Endothelial cell (in vitro differentiated cells): ENCODE data around the gene SNN. TPM values are rescaled to one million over a fixed set of nuclear protein-coding genes. Genes with fewer than 3 reads are reported as not detected.

ENCODE experiments used
- DNase-seq: peaks from one replicate; pipeline ENCODE4 v3.0.0; 2021; ENCODE audit warnings: low spot score
- H3K27ac Mint-ChIP-seq: one replicate; pipeline ENCODE4 v1.8.0; 2021; ENCODE audit warnings: mixed read lengths, inconsistent platforms; ENCODE audit not compliant: unreplicated experiment
- H3K27me3 Mint-ChIP-seq: one replicate; pipeline ENCODE4 v1.8.0; 2021; ENCODE audit warnings: mild to moderate bottlenecking, moderate library complexity, mixed read lengths, inconsistent platforms; ENCODE audit not compliant: unreplicated experiment
- H3K36me3 Mint-ChIP-seq: one replicate; pipeline ENCODE4 v1.8.0; 2021; ENCODE audit warnings: mild to moderate bottlenecking, low read depth, mixed read lengths, inconsistent platforms; ENCODE audit not compliant: unreplicated experiment
- H3K4me1 Mint-ChIP-seq: one replicate; pipeline ENCODE4 v1.8.0; 2021; ENCODE audit warnings: mild to moderate bottlenecking, mixed read lengths, inconsistent platforms; ENCODE audit not compliant: unreplicated experiment
- H3K4me3 Mint-ChIP-seq: one replicate; pipeline ENCODE4 v1.8.0; 2021; ENCODE audit warnings: mild to moderate bottlenecking, mixed read lengths, inconsistent platforms; ENCODE audit not compliant: unreplicated experiment
- H3K9me3 Mint-ChIP-seq: one replicate; pipeline ENCODE4 v1.8.0; 2021; ENCODE audit warnings: mixed read lengths, inconsistent platforms; ENCODE audit not compliant: unreplicated experiment
- CTCF ChIP-seq: fragments of 200-600 bp; sonication (generic); IDR thresholded peaks from one replicate; pipeline ENCODE4 v1.5.0; 2021; ENCODE audit warnings: antibody characterized with exemption; ENCODE audit not compliant: unreplicated experiment
- total RNA-seq: library from RNA; stranded (reverse); fragmentation: NEBNext Ultra II Directional; extraction: Animal tissue kit (Norgen Biotek cat#: 25700); gene quantifications from one replicate; pipeline ENCODE4 v1.2.1, GENCODE V29; 2021; ENCODE audit not compliant: unreplicated experiment

SNN gene
- total RNA-seq, 1 donor from 2014 or later, result 163 TPM

- TF ChIP-seq CTCF, result no peak
- Mint-ChIP-seq H3K27me3 (peaks cover 3% of the 10 kb centered on the region), H3K4me3 (no peak overlapping the region), H3K27ac (no peak overlapping the region), H3K4me1 (no peaks in the 10 kb centered on the region), H3K36me3 (no peaks in the 10 kb centered on the region), H3K9me3 (no peaks in the 10 kb centered on the region)
- DNase-seq, result no peak
Measured at GRCh38 chr16:11621920-11622651, 46.2 kb upstream of the SNN start.

GRCh38 chr16:11624205-11624604 lies 44.0 kb upstream of the SNN start:
- no peak for TF ChIP-seq CTCF
- H3K4me3 Mint-ChIP-seq, result no peak overlapping the region
- no peaks in the 10 kb centered on the region for H3K9me3 Mint-ChIP-seq
- no peak overlapping the region for H3K27ac Mint-ChIP-seq
- no peak for DNase-seq
- H3K27me3 Mint-ChIP-seq, result peaks cover 5% of the 10 kb centered on the region
- no peaks in the 10 kb centered on the region for H3K36me3 Mint-ChIP-seq
- H3K4me1 Mint-ChIP-seq, result peaks cover 2% of the 10 kb centered on the region

DNA sequence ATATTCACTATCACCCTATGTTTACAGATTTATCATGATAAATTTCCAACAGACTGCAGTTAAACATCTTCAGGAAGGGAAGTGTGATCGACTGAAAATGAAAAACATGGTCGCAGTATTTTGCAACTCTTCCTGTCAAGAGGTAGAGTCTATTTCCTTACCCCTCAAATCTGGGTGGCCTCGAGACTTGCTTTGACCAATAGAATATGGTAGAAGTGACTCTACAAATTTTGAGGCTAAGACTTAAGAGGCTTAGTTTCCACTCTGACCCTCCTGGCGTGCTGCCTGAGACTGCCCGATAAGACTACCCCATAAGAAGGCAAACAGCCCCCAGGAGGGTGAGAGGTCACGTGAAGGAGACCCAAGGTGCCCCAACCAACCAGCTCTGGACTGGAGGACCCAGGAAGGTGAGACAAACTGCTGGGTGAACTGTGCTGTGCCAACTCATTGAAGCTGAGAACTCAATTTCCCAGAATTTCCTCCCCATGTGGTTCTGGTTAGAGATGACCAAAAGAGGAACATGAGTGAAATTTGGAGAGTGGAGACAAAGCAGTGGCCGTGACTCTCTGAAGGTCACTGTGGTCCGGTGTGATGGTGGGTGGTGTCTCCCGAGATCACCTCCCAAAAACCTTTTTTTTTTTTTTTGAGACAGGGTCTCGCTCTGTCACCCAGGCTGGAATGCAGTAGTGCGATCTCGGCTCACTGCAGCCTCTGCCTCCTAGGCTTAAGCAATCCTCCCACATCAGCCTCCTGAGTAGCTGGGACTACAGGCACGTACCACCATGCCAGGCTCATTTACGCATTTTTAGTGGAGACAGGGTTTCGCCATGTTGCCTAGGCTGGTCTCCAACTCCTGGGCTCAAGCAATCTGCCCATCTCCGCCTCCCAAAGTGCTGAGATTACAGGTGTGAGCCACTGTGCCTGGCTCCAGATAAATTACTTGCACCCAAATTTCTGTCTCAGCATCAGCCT lies 43.3 kb upstream of the SNN start:
- TF ChIP-seq CTCF, result no peak
- no peak for DNase-seq
- Mint-ChIP-seq H3K27ac (no peak overlapping the region), H3K4me1 (peaks cover 2% of the 10 kb centered on the region), H3K36me3 (no peaks in the 10 kb centered on the region), H3K27me3 (peaks cover 5% of the 10 kb centered on the region), H3K4me3 (no peak overlapping the region), H3K9me3 (no peaks in the 10 kb centered on the region)

DNA sequence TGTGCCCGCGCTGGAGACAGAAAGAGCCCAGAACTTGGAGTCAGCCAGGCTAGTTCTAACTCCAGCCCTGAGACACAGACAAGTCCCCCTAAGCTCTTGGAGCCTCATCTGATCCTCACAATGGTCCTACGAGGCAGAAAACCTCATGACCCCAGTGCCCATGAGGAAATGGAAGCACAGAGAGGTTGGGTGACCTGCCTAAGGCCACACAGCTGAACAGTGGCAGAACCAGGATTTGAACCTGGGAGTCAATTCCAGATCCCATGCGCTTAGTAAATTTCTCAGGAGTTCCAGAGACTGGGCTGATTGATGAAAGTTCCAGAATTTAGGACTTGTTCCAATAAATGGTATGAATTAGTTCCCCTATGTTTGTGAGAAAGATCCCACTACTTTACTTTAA lies 42.5 kb upstream of the SNN start:
- Mint-ChIP-seq H3K27me3 (peaks cover 2% of the 10 kb centered on the region), H3K4me1 (peaks cover 2% of the 10 kb centered on the region), H3K9me3 (no peaks in the 10 kb centered on the region), H3K27ac (no peak overlapping the region), H3K4me3 (no peak overlapping the region), H3K36me3 (no peaks in the 10 kb centered on the region)
- DNase-seq, result no peak
- TF ChIP-seq CTCF, result no peak
